Activated CD4-positive, alpha-beta T cell treated with anti-CD3 and anti-CD28 coated beads, Interleukin-2, amount 50 U/mL, for 4 hours (primary cell): ENCODE data around the gene ITGB5.

Source experiments
- DNase-seq, 2 experiments: peaks; one replicate each; pipeline ENCODE4 v3.0.0-alpha.2; 2020

Gene ITGB5

GRCh38 chr3:124858275-124858674 is 28.9 kb downstream of the ITGB5 start:
- no peak for DNase-seq

GRCh38 chr3:124856677-124857076 is 30.5 kb downstream of the ITGB5 start:
- no peak for DNase-seq

GRCh38 chr3:124854009-124854408 is 33.2 kb downstream of the ITGB5 start:
- no peak for DNase-seq

GRCh38 chr3:124853446-124853845 is 33.7 kb downstream of the ITGB5 start:
- DNase-seq: no peak

- no peak for DNase-seq
These were observed 35.3 kb downstream of the ITGB5 start for GRCh38 chr3:124851905-124852304.

- DNase-seq: no peak
These were observed 36.0 kb downstream of the ITGB5 start for GRCh38 chr3:124851136-124851535.

- no peak for DNase-seq
These were observed 36.5 kb downstream of the ITGB5 start for GRCh38 chr3:124850633-124851032.

- DNase-seq: no peak
These were observed 37.0 kb downstream of the ITGB5 start for GRCh38 chr3:124850212-124850611.

- DNase-seq: no peak
These were observed 38.9 kb downstream of the ITGB5 start for GRCh38 chr3:124848300-124848699.

GRCh38 chr3:124847863-124848262 is 39.3 kb downstream of the ITGB5 start:
- no peak for DNase-seq

- no peak for DNase-seq
These were observed 40.1 kb downstream of the ITGB5 start for GRCh38 chr3:124847051-124847450.

GRCh38 chr3:124846189-124846588 is 41.0 kb downstream of the ITGB5 start:
- DNase-seq: no peak

- DNase-seq: no peak
These were observed 41.8 kb downstream of the ITGB5 start for GRCh38 chr3:124845406-124845805.

- no peak for DNase-seq
These were observed 43.5 kb downstream of the ITGB5 start for GRCh38 chr3:124843506-124844177.

- no peak for DNase-seq
These were observed 44.1 kb downstream of the ITGB5 start for GRCh38 chr3:124843047-124843446.

- DNase-seq: no peak
These were observed 45.6 kb downstream of the ITGB5 start for GRCh38 chr3:124841517-124841916.

GRCh38 chr3:124840331-124840730 is 46.8 kb downstream of the ITGB5 start:
- no peak for DNase-seq

- DNase-seq: no peak
These were observed 47.3 kb downstream of the ITGB5 start for GRCh38 chr3:124839896-124840295.

- DNase-seq: no peak
These were observed 48.2 kb downstream of the ITGB5 start for GRCh38 chr3:124838963-124839362.

GRCh38 chr3:124837730-124838186 is 49.4 kb downstream of the ITGB5 start:
- DNase-seq: no peak

- DNase-seq: no peak
These were observed 50.1 kb downstream of the ITGB5 start for GRCh38 chr3:124837065-124837464.

- no peak for DNase-seq
These were observed 50.7 kb downstream of the ITGB5 start for GRCh38 chr3:124836448-124836847.

GRCh38 chr3:124834723-124835718 is 52.1 kb downstream of the ITGB5 start:
- DNase-seq: peak; percentile 9 to 16
